Hippocampal formation (tissue), 2 donors: ENCODE results near the gene SPRN.
"Not testable (repeated sequence)": the region's sequence is repeated elsewhere in the genome, so short reads cannot be mapped to it uniquely, and the experiment has no call there.

Experiments used
- DNase-seq, 2 donors: peaks; one replicate each; lab custom pipeline; 2025; lab: John Stamatoyannopoulos, UW

The SPRN gene

DNA sequence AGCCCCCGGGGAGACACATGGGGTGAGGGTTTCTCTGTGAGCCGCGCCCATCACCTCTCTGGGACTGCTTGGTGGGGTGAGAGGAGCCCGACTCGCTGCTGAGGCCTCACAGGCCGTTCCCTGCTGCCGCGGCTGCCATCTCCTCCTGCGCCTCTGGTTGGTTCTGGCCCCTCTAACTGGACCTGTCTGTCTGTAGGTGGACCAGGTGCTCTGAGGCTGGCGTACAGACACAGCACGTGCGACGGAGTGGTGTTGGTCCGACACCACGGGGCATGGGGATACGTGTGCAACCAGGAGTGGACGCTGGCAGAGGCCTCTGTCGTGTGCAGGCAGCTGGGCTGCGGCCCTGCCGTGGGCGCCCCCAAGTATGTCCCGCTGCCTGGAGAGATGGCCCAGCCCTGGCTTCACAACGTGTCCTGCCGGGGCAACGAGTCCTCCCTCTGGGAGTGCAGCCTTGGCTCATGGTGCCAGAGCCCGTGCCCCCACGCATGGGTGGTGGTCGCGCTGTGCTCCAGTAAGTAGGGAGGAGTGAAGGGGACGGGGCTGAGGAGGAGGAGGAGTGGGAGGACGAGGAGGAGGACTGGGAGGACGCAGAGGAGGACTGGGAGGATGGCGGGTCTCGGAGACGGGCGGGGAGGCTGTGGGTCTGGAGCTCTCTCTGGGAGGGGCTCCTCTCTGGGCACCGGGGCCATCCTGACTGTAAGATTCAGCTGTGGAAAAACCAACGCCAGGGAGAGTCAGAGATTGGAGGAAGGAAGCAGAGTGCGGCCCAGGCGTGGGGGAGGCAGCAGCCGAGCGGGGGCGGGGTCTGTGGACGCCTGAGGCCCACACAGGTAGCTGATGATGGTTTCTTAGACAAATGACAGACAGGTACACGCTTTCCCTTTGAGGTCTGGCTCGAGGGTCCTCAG is 31.9 kb upstream of the SPRN start:
- DNase-seq = no peak

DNA sequence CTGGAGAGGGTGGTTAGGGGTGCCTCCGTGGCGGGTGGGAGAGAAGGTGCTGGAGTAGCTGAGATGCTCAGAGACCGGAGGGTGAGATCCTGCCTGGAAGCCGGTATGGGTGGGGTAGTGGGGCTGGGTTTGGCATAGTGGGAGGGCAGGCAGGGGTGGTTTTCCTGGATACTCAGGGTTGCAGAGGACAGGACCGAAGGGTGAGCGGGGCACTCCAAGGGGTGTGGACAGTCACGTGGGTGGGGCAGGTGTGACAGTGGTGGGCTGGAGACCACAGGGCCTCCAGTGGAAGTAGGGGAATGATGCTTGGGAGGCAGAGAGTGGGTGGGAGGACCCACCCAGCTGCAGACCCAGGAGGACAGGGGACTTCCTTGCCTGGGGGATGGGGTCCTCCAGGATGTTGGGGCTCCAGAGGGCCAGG is 31.2 kb upstream of the SPRN start:
- no peak for DNase-seq

GRCh38 chr10:133455196-133455595 is 30.8 kb upstream of the SPRN start:
- no peak for DNase-seq

DNA sequence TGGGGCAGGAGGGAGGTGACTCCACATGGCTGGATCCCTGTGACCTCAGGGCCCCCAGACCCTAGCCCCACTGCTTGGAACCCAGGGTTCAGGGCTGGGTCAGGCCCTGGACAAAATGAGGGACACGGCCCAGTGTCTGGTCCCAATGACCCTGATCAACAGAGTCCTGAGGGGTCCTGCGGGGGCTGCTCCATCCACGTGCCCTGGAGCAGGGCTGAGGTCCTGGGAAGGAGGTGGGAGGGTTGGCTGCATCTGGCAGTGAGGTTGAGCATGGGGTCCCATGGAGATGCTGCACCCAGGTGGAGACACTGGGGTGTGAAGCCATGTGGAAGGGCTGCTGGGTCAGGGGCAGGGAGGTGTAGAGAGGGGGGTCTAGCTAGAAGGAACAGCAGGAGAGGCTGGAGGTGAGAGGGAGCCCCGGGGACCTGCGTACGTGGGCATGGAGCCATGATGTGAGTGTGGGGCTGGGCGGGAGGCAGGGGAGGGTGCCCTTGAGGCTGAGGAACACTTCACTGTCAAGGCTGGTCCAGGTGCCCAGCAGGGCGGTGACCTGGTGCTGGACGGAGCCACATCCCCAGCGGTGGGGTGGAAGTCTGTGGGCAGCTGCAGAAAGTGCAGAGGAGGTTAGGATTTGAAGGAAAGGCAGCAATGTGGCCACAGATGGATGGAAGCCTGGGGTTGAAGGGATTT is 29.9 kb upstream of the SPRN start:
- no peak for DNase-seq

- no peak for DNase-seq
These were observed 29.2 kb upstream of the SPRN start, which contains the start of gene SCART1 for GRCh38 chr10:133453516-133454203. Gene SCART1 (plus strand): TSS chr10:133453945. CDS start chr10:133453998, 53 bp downstream.

DNA sequence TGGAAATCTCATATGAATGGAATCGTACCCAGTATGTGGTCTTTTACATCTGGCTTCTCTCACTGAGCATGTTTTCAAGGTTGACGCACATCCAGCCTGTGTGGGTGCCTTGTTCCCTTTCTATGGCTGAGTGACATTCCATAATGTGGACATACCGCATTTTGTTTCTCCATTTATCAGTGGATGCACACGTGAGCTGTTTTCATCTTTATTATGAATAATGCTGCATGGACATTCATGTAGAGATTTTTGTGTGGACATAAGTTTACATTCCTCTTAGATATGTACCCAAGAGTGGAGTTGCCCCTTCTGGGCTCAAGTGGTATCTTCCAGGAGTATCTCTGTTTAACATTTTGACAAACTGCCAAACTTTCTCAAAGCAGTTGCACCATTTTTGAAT is 28.0 kb upstream of the SPRN start:
- no peak for DNase-seq

DNA sequence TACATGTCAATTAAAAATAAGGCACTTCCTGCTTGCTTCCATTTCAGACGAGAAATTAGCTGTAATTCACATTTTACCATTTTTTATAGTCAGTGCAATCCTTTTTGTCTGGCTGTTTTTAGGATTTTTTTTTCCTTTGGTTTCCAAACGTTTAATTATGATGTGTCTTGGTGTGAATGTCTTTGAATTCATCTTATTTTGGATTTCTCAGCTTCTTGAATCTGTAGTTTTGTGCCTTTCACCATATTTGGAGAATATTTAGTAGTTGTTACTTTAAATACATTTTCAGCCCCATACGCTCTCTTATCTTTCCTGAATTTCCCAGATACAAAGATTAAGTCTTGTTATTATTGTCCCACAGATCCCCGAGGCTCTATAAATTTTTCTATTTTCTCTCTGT is 26.9 kb upstream of the SPRN start:
- no peak for DNase-seq

DNA sequence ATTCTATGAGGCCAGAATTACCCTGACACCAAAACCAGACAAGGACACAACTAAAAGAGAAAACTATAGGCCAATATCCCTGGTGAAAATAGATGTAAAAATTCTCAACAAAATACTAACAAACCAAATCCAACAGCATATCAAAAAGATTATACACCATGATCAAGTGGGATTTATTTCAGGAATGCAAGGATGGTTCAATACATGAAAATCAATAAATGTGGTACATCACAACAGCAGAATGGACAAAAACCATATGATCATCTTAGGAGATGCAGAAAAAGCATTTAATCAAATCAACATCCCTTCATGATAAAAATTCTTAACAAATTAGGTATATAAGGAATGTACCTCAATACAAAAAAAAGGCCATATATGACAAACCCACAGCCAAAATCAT is 23.7 kb upstream of the SPRN start:
- DNase-seq = no peak

DNA sequence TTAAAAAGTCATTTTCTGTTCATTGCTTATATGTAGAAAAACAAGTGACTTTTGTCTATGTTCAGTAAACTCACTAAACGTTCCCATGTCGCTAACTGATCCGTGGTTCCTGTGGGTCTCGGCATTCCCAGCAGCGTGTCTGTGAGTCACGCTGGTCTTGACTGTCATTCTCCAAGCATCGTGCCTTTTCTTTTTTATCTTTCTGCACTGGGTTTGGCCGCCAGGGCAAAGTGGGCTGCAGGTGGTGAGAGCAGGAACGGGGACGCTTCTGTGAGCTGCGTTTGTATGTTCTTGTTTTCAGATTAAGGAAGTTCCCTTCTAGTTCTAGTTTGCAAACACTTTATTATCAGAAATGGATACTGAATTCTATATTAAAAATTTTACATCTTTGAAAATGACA is 22.6 kb upstream of the SPRN start:
- DNase-seq = no peak

- DNase-seq = no peak
These were observed 21.6 kb upstream of the SPRN start for GRCh38 chr10:133445751-133446708.

DNA sequence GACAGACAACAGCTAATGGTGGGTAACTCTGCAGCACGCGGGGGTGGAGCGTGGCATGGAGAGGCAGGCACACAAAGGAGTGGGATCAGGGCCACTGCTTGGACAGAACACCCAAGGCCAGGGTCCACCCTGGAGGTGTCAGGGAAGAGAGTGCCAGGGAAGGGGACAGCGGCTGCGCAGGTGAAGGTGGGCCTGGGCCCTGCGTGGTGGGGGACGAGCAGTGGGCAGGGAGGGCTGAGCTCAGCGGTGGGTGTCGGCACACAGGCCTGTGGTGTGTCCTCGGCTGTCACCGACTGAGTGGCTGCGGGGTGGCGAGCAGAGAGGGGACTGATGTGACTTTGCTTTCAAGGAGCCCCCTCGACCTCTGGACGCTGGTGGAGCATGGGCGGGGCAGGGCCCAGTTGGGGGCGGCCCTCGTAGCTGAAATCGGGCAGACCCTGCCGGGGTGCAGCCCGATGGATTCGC is 20.9 kb upstream of the SPRN start:
- no peak for DNase-seq

- DNase-seq = no peak
These were observed 20.2 kb upstream of the SPRN start for GRCh38 chr10:133444342-133445267.

- no peak for DNase-seq
These were observed 18.8 kb upstream of the SPRN start for GRCh38 chr10:133442967-133443924.

- DNase-seq = no peak
These were observed 18.0 kb upstream of the SPRN start for GRCh38 chr10:133442191-133442966.

GRCh38 chr10:133441780-133442179 is 17.4 kb upstream of the SPRN start:
- DNase-seq = no peak

DNA sequence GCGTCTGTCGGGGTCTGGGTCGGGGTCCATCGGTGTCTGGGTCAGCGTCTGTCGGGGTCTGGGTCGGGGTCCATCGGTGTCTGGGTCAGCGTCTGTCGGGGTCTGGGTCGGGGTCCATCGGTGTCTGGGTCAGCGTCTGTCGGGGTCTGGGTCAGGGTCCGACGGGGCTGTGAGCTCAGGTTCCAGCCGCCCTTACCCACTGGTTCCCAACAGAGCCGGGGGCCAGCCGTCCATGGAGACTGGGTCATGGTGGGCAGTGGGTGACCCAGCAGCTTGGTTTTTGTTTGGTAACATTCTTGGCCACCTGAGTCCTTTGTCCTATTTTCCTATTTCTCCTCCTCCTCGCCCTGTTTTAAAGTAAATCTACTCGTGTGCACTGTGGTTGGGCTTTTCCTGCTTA is 16.9 kb upstream of the SPRN start:
- DNase-seq = not testable (repeated sequence)

GRCh38 chr10:133440633-133441285 is 16.3 kb upstream of the SPRN start:
- DNase-seq = no peak
